Measurements from ENCODE around the gene FAM222B. TPM values are rescaled to one million over a fixed set of nuclear protein-coding genes. Genes with fewer than 3 reads are reported as not detected.

The FAM222B gene
- total and polyA plus RNA-seq, 2 donors (not counting 1 experiment from before 2014, with no cell fraction given), result 10.8 to 23.1 TPM

DNA sequence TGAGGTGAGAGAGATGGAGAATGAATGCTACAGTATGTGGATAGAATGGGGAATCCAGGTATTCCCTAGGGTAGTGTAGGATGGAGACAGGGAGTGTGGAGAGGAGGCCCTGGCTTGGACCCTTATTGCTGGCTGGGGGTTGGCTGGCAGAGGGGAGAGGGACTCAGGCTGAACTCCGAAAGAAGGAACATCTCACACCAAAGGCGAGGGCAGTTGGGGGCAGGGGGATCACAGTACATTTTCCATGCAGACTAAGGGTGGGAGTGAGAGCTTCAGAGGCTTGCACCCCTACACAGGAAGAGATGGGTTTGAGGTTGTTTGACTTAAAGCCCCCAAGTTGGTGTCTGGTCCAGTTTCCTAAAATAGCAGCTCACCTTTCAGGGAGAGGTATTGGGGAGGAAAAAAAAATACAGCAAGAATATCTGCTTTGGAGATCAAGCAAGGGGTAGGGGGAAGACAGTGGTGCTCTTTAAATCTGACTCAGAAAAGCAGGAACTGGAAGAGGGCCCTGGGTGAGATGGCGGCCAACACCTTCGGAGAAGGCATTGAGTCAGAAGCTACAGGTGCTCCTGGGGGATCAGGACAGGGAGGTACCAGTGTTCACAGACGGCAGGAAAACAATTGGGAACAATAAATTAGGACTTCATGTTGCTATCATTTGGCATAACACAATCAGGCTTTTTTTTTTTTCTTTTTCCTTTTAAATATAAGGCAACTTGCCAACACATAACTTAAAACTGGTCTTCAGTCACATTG is 86.4 kb downstream of the FAM222B start:
- no peak for ATAC-seq (ENCODE audit: low read depth)

DNA sequence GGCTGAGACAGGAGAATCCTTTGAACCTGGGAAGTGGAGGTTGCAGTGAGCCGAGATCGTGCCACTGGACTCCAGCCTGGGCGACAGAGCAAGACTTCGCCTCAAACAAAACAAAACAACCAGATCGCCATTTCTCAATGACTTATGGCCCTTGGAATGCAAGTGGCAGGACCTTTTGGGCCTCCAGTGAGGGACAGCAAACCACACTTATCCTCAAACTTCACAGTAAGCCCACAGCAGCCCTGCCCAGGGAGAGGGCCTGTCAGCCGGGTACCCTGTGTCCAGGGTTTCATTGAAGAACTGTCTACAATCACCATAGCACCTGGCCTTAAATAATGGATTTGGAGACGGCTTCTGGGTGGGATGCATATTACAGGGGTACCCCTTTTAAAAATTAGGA is 87.1 kb downstream of the FAM222B start:
- ATAC-seq (ENCODE audit: low read depth), result no peak
- POLR2A ChIA-PET, result no interaction called here
- intact Hi-C loops (cut with micrococcal nuclease), result no loop called here

More for the DNA sequence above, 86.4 kb downstream of the FAM222B start:
- Mint-ChIP-seq H3K27me3 (no peaks in the 10 kb centered on the region), H3K4me1 (peaks cover 4% of the 10 kb centered on the region), H3K27ac (no peak overlapping the region), H3K4me3 (no peak overlapping the region), H3K9me3 (ENCODE audit: insufficient read depth) (no peaks in the 10 kb centered on the region)
- H3K9me3 ChIP-seq (ENCODE audit: control extremely low read depth in 1 of 3, control insufficient read depth in 2 of 3, insufficient read depth in 1 of 3, low read length in 2 of 3), result no peaks in the 10 kb centered on the region
- peaks cover 28% of the 10 kb centered on the region for H4K20me1 ChIP-seq (ENCODE audit: control insufficient read depth, insufficient read depth, low read length, poor library complexity, severe bottlenecking)
- H2AFZ ChIP-seq (ENCODE audit: insufficient read depth, low read depth, low read length, poor library complexity, severe bottlenecking), result no peak overlapping the region
- H3K4me1 ChIP-seq (ENCODE audit: control insufficient read depth in 2 of 2, insufficient read depth in 2 of 2, low read length in 2 of 2), result peaks cover 0 to 3% of the 10 kb centered on the region in 2 donors
- ChIA-PET POLR2A (no interaction called here), CTCF (interaction anchor here (0.7 to 1.5 kb wide), 4 partner anchors 8 to 170 kb away, joined by 3 to 7 read pairs (median 3); partner anchors contain the start of gene TLCD1)
- intact Hi-C loops (cut with micrococcal nuclease), result no loop called here
- no peak overlapping the region for H3K27ac ChIP-seq (ENCODE audit: low read length in 2 of 2)
- no peak overlapping the region for H3K9ac ChIP-seq (ENCODE audit: low read length)
- peaks cover 4 to 44% of the 10 kb centered on the region in 2 experiments for H3K36me3 ChIP-seq (replicated peaks in 1 of 2; ENCODE audit: control extremely low read depth in 1 of 2, control insufficient read depth in 1 of 2, extremely low read depth in 1 of 2, insufficient read depth in 2 of 2, low read length in 1 of 2)
- H3K27me3 ChIP-seq (replicated peaks in 1 of 4; ENCODE audit: control extremely low read depth in 1 of 4, control insufficient read depth in 3 of 4, insufficient read depth in 4 of 4, low read length in 3 of 4), result no peaks in the 10 kb centered on the region
- H3K4me2 ChIP-seq (replicated peaks; ENCODE audit: low read depth, low read length, poor library complexity, severe bottlenecking), result no peak overlapping the region
- WGBS (ENCODE audit: insufficient coverage), result 95% methylated on average over 2 of the region's 5 CpGs
- no peak overlapping the region for H3K4me3 ChIP-seq (ENCODE audit: control extremely low read depth in 1 of 5, extremely low read depth in 1 of 5, insufficient read depth in 1 of 5, low read depth in 2 of 5, low read length in 4 of 5)
- TF ChIP-seq, protein P1, sequence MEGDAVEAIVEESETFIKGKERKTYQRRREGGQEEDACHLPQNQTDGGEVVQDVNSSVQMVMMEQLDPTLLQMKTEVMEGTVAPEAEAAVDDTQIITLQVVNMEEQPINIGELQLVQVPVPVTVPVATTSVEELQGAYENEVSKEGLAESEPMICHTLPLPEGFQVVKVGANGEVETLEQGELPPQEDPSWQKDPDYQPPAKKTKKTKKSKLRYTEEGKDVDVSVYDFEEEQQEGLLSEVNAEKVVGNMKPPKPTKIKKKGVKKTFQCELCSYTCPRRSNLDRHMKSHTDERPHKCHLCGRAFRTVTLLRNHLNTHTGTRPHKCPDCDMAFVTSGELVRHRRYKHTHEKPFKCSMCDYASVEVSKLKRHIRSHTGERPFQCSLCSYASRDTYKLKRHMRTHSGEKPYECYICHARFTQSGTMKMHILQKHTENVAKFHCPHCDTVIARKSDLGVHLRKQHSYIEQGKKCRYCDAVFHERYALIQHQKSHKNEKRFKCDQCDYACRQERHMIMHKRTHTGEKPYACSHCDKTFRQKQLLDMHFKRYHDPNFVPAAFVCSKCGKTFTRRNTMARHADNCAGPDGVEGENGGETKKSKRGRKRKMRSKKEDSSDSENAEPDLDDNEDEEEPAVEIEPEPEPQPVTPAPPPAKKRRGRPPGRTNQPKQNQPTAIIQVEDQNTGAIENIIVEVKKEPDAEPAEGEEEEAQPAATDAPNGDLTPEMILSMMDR (IDR thresholded peaks at IDR 0.05), result no peak
- no peak for TF ChIP-seq EZH2 (IDR thresholded peaks at IDR 0.05; ENCODE audit: borderline replicate concordance, insufficient read depth, low read depth, low read length, poor library complexity, severe bottlenecking)
- DNase-seq, result peak; percentile 29
- peaks cover 36% of the 10 kb centered on the region for H3K79me2 ChIP-seq (ENCODE audit: control insufficient read depth, insufficient read depth, low read length)

More for the DNA sequence above, 87.1 kb downstream of the FAM222B start:
- peaks cover 2 to 46% of the 10 kb centered on the region in 2 experiments for H3K36me3 ChIP-seq (replicated peaks in 1 of 2; ENCODE audit: control extremely low read depth in 1 of 2, control insufficient read depth in 1 of 2, extremely low read depth in 1 of 2, insufficient read depth in 2 of 2, low read length in 1 of 2)
- TF ChIP-seq, protein P1 (IDR thresholded peaks at IDR 0.05), result no peak
- no peak for TF ChIP-seq EZH2 (IDR thresholded peaks at IDR 0.05; ENCODE audit: borderline replicate concordance, insufficient read depth, low read depth, low read length, poor library complexity, severe bottlenecking)
- Mint-ChIP-seq H3K9me3 (ENCODE audit: insufficient read depth) (no peaks in the 10 kb centered on the region), H3K4me3 (no peak overlapping the region), H3K4me1 (peaks cover 3% of the 10 kb centered on the region), H3K27ac (no peak overlapping the region), H3K27me3 (no peaks in the 10 kb centered on the region)
- H3K9ac ChIP-seq (ENCODE audit: low read length), result no peak overlapping the region
- peak; percentile 27 for DNase-seq
- peaks cover 42% of the 10 kb centered on the region for H3K79me2 ChIP-seq (ENCODE audit: control insufficient read depth, insufficient read depth, low read length)
- WGBS (ENCODE audit: insufficient coverage), result 95% methylated on average over 3 of the region's 7 CpGs
- H3K4me2 ChIP-seq (replicated peaks; ENCODE audit: low read depth, low read length, poor library complexity, severe bottlenecking), result no peak overlapping the region
- H3K4me3 ChIP-seq (ENCODE audit: control extremely low read depth in 1 of 5, extremely low read depth in 1 of 5, insufficient read depth in 1 of 5, low read depth in 2 of 5, low read length in 4 of 5), result no peak overlapping the region
- CTCF ChIA-PET, result interaction anchor here (1.5 to 18.9 kb wide), 3 partner anchors 8 to 29 kb away, joined by 7 to 1020 read pairs (median 14); partner anchors contain the start of genes NEK8, RPL23A and TLCD1
- peaks cover 3% of the 10 kb centered on the region in 2 donors for H3K4me1 ChIP-seq (ENCODE audit: control insufficient read depth in 2 of 2, insufficient read depth in 2 of 2, low read length in 2 of 2)
- H4K20me1 ChIP-seq (ENCODE audit: control insufficient read depth, insufficient read depth, low read length, poor library complexity, severe bottlenecking), result peaks cover 34% of the 10 kb centered on the region
- no peaks in the 10 kb centered on the region for H3K27me3 ChIP-seq (replicated peaks in 1 of 4; ENCODE audit: control extremely low read depth in 1 of 4, control insufficient read depth in 3 of 4, insufficient read depth in 4 of 4, low read length in 3 of 4)
- H2AFZ ChIP-seq (ENCODE audit: insufficient read depth, low read depth, low read length, poor library complexity, severe bottlenecking), result no peak overlapping the region
- H3K27ac ChIP-seq (ENCODE audit: low read length in 2 of 2), result no peak overlapping the region
- H3K9me3 ChIP-seq (ENCODE audit: control extremely low read depth in 1 of 3, control insufficient read depth in 2 of 3, insufficient read depth in 1 of 3, low read length in 2 of 3), result no peaks in the 10 kb centered on the region
